LNCaP clone FGC (cell line): ENCODE results near the gene ADGRD1.

Experiments used
- DNase-seq: peaks from one replicate; pipeline ENCODE4 v3.0.0-alpha.2; 2011; ENCODE audit warnings: low read depth
- H3K4me3 ChIP-seq: 2 replicates; pipeline ENCODE4 v1.5.1; 2011; ENCODE audit warnings: mild to moderate bottlenecking, low read depth, low read length, control low read depth
- CTCF ChIP-seq: IDR thresholded peaks from 2 replicates; pipeline ENCODE4 v1.5.1; 2012; ENCODE audit warnings: mild to moderate bottlenecking; ENCODE audit not compliant: control insufficient read depth, insufficient read depth; ENCODE audit errors: extremely low read depth

The ADGRD1 gene

GRCh38 chr12:131009595-131010395 is 56.1 kb downstream of the ADGRD1 start:
- no peak for TF ChIP-seq CTCF
- DNase-seq = no peak
- no peak overlapping the region for H3K4me3 ChIP-seq

GRCh38 chr12:131010396-131011131 is 56.9 kb downstream of the ADGRD1 start:
- TF ChIP-seq CTCF = no peak
- no peak overlapping the region for H3K4me3 ChIP-seq
- DNase-seq = no peak

- H3K4me3 ChIP-seq = no peak overlapping the region
- no peak for DNase-seq
- TF ChIP-seq CTCF = no peak
Observed at GRCh38 chr12:131011165-131012079, 57.7 kb downstream of the ADGRD1 start.

- H3K4me3 ChIP-seq = no peak overlapping the region
- DNase-seq = no peak
- no peak for TF ChIP-seq CTCF
Observed at GRCh38 chr12:131012279-131013069, 58.8 kb downstream of the ADGRD1 start.

- DNase-seq = no peak
- H3K4me3 ChIP-seq = no peak overlapping the region
- TF ChIP-seq CTCF = no peak
Observed at GRCh38 chr12:131013118-131013517, 59.4 kb downstream of the ADGRD1 start.

- TF ChIP-seq CTCF = no peak
- H3K4me3 ChIP-seq = no peak overlapping the region
- DNase-seq = no peak
Observed at GRCh38 chr12:131014343-131014742, 60.6 kb downstream of the ADGRD1 start.
